GM21528 (cell line): ENCODE measurements around the gene HLCS.

ENCODE experiments used
- ATAC-seq: cut with Tn5 transposase; IDR thresholded peaks from one replicate; pipeline ENCODE4 v1.9.1; 2021; ENCODE audit warnings: mild to moderate bottlenecking, moderate library complexity; ENCODE audit not compliant: unreplicated experiment, low FRiP score

The HLCS gene

DNA sequence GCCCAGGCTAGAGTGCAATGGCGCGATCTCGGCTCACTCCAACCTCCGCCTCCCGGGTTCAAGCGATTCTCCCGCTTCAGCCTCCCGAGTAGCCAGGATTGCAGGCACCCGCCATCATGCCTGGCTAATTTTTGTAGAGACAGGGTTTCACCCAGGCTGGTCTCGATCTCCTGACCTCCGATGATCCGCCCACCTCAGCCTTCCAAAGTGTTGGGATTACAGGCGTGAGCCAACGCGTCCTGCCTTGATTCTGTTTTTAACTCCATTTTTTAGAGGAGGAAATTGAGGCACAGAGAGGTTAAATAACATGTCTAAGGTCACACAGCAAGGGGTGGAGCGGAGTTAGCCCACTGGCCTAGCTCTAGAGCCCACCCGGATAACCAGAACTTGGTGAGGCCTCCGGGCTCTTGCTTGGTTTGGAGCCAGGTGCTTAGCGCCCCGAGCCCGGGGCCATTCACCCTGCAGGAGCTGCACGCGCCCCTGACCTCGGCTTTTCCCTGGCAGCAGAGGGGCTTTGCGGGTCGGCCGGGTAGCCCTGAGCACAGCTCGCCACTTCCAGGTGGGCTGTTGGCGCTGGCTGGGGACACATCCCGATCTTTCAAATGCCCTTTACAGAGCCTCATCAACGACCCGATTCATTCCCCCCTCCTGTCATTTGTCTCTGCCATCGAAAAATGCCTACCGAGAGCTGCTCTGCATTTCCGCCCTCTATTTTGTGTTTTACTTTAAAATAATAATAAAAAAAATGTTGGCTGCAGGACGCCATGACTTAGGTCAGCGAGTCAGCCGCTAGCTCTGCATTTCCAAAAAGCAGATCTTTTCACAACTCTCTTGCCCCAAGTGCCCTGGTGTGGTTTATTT, 256.4 kb downstream of the HLCS start:
- no peak for ATAC-seq

DNA sequence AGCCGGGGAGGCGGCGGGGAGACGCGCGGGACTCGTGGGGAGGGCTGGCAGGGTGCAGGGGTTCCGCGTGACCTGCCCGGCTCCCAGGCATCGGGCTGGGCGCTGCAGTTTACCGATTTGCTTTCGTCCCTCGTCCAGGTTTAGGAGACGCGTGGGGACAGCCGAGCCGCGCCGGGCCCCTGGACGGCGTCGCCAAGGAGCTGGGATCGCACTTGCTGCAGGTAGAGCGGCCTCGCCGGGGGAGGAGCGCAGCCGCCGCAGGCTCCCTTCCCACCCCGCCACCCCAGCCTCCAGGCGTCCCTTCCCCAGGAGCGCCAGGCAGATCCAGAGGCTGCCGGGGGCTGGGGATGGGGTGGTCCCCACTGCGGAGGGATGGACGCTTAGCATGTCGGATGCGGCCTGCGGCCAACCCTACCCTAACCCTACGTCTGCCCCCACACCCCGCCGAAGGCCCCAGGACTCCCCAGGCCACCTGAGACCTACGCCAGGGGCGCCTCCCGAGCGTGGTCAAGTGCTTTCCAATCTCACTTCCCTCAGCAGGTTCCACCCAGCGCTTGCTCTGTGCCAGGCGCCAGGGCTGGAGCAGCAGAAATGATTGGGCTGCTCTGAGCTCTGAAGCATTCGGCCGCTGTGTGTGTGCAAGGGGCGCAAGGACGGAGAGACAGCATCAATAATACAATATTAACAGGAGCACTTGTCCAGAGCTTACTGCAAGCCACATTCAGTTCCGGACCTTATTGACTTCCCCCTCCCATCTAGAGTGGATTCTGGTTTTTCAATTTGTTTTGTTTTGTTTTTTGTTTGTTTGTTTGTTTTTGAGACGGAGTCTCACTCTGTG, 257.2 kb downstream of the HLCS start:
- no peak for ATAC-seq

GRCh38 chr21:36708286-36709029, 258.0 kb downstream of the HLCS start:
- no peak for ATAC-seq

- ATAC-seq: no peak
Measured at GRCh38 chr21:36707763-36708285, 258.6 kb downstream of the HLCS start.

- ATAC-seq: no peak
Measured at GRCh38 chr21:36706951-36707762, 259.3 kb downstream of the HLCS start.

DNA sequence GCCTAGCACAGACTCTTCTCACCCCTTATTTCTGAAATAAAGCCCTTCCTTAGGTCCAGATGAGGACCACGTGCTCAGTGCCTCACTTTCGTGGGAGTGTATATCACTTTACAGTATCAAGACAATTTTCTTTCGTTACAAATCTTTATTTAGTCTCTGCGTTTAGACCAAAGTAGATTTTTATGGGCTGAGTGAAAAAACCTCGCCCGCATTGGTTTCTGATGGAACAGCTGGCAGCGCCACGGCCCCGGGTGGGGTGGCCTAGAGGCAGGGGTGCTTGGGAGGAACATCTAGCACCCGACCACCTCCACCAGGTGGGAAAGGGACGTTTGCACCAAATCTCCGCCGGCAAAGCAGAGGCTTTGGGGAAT, 260.0 kb downstream of the HLCS start:
- no peak for ATAC-seq

DNA sequence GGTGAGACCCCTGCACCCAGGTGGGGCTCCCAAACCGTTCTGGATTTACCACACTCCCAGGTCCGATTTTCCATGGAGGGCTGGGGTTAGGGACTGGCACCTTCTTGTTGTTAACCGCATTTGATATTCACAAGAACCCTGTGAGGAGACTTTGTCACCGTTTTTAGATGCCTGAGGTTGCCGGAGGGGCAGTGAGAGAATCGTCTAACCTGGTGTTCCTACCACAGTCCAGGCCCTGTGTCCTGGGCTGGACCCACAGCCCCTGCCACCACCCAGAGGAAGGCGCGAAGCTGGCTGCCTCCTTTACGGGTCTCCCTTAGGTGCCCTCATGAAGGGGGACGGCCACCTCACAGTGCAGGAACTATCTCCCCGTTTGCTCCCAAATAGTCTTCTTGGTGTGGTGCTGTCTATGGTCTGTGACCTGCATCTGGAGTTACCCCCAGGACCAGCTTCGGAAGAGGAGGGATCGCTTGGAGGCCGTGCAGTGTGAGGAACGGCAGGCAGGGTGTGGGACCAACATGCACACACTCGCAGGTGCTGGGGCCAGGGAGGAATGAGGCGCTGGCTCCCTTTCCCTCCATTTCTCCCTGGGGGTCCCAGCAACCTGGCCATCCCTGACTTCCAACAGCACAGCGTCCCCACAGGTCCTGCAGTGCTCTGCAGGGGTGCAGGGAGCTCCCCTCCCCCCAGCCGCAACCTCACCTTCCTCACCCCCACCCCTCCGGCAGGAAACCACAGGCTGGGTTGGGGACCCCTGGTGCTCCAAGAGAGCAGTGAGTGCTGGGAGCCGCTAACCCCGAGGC, 260.6 kb downstream of the HLCS start:
- ATAC-seq: no peak

- ATAC-seq: no peak
Measured at GRCh38 chr21:36704958-36705678, 261.4 kb downstream of the HLCS start.

DNA sequence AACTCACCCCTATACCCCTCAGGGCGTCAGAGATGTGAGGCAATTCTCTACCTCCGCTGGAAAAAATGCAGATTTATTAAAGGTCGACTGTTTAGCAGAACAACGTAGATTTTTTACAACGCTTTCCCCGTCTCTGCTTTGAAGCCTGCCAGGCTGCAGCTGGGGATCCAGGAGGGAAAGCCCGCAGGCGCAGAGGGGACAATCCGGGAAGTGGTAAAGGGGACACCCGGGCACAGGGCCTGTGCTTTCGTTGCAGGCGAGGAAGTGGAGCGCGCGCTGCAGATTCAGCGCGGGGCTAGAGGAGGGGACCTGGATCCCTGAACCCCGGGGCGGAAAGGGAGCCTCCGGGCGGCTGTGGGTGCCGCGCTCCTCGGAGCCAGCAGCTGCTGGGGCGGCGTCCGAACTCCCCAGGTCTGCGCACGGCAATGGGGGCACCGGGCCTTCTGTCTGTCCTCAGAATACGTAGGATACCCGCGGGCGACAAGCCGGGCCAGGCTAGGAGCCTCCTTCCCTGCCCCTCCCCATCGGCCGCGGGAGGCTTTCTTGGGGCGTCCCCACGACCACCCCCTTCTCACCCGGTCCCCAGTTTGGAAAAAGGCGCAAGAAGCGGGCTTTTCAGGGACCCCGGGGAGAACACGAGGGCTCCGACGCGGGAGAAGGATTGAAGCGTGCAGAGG, 262.1 kb downstream of the HLCS start:
- no peak for ATAC-seq

GRCh38 chr21:36703626-36704280, 262.7 kb downstream of the HLCS start:
- no peak for ATAC-seq

GRCh38 chr21:36703123-36703522, 263.3 kb downstream of the HLCS start:
- no peak for ATAC-seq

DNA sequence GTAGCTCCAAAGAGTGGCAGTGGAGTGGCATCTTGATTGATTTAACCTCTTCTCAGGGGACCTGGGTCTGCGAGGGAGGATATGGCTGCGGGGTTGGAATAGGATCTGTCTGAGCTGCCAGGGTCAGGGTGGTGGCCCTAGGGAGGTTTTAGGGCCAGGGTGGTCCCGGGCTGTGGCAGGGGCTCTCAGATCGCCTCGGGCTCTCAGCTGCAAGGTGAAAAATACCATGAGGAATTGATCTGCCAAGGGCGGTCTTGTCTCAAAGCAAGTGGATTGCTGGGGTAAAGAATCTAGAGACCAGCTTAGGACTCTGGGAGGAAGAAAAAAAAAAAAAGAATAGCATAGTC, 263.9 kb downstream of the HLCS start:
- no peak for ATAC-seq

DNA sequence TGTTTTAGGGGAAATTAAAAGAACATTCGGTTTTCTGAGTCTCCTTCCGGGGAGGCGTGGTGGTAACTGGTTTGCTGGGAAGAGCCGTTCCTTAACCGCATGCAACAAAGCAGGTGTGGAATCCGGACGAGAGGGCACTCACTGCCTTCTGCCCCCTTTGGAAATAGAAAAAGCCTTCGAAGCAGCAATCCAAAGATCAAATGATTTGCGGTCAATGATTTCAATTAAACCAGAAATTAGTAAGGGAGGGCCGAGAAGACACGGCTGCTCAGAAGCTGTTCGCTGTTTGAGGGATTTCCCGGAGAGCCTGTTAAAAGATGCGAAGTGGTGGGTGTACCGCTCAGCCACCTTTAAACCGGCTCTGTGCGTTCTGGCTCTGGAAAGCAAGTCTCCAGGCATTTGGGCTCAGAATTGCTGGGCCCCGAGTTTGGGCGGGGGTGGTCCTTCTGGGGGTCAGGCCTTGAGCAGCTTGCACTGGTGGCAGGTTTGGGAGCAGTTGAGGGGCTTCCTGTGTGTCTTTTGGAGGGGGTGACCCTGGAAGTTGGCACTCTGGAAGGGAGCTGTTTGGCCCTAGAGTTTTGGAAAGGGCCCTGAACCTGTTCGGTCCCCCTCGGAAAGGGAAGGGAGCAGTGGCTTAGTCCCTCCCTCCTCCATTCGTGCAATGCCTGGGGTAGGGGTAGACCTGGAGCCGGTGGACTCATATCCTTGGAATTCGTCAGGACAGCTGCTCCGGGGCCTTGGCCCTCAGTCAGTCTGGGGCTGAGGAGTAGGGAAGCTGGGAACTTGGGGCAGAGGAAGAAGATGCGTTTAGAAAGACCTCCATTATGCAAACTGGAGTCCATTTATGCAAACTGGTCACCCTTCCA, 264.5 kb downstream of the HLCS start:
- no peak for ATAC-seq

GRCh38 chr21:36700971-36701755, 265.3 kb downstream of the HLCS start:
- no peak for ATAC-seq
